HCEC 1CT (cell line): ENCODE data around the gene LEMD2.
"Not testable (repeated sequence)": the region's sequence is repeated elsewhere in the genome, so short reads cannot be mapped to it uniquely, and the experiment has no call there.

Experiments used
- DNase-seq: peaks from one replicate; pipeline ENCODE4 v3.0.0-alpha.2; 2017

The LEMD2 gene

DNA sequence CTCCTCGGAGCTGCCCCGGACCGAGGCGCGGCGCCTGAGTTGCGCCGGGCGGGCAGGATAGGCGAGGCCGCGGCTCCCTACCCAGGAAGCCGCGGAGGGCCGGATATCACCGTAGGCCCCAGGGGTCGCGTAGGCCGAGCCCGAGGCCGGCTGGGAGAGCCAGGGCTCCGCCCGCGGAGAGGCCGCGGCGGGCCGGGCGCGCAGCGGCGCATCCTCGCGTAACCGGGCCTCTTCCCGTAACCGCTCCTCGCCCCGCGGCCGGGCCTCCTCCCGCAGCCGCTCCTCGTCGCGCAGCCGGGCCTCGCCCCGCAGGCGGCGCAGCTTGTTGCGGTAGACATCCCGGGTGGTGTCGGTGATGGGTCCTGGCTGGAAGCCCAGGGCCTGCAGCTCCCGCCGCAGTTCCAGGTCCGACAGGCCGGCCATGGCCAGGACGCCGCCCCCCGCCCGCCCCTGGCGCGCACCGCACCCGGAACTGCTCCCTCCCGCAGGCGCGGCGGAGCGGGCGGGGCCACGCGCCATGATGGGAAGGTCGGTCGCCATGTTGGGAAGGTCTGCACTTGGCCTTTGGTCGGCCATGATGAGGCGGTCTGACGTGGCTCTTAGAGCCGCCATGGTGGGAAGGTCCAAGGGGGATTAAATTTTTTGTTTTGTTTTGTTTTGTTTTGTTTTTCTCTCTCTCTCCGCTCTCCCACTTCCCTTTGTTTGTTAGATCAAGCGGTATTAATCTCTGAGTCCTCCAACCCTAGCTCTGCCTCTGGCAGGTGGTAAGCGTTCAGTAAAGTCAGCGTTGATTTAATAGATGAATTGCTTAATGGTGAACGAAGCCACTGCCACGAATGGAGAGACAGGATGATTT, at the start of gene LEMD2:
Gene LEMD2 (minus strand): TSS at position 437 of the 856 bp plus-strand sequence. CDS start 14 bp downstream, at position 423.
- peak; percentile 94 for DNase-seq

DNA sequence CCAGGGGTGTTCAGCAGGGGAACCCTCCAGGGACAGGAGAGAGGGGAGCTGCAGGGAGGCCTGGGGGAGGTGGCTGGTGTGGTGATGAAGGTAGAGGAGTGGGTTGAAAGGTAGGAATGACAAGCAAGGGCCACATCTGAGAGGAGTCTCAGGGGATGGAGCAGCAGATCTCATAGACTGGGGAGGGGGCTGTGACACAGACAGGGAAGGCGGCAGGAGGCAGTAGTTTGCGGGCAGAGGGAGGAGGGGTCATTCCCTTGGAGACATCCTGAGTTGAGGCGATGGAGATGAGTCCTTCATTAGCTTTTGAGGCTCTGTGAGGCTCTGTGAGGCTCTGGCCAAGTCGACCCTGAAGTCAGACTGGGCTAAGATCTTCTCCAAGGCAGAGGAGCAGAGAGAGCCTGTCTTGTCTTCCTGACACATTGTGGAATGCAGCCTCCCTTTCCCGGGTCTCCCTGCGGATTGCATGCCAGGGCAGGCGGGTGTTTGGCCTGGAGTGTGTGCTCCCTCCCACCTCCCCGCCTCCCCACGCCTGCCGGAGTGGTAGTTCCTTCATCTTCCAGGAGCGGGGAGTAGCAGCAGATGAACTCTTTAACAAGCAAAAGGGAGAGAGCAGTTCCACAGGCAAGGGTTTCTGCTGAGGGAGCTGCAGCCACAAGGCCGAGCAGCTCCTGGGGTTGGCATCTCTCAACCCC, 49.2 kb upstream of the LEMD2 start:
- no peak for DNase-seq

- DNase-seq, result no peak
Measured at GRCh38 chr6:33836806-33837469, 48.0 kb upstream of the LEMD2 start.

GRCh38 chr6:33834401-33835392, 45.8 kb upstream of the LEMD2 start:
- no peak for DNase-seq

DNA sequence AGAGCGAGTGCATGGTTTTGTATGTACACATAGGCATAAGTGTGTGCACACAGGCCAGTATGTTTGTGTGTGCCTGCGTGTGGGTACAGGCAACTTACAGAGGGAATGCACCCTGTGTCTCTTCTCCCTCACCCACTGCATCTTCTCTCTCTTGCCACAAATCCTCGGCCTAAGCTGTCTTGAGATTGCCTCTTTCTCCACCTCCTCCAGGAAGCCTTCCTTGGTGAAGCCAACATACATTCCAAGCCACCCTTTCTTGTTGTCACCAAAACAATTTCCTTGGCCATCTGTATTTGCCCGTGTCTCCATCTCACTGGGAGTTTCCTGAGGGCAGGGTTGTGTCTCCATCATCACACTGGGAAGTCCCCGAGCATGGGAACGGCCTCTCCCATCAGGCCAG, 44.7 kb upstream of the LEMD2 start:
- DNase-seq, result no peak

- not testable (repeated sequence) for DNase-seq
Measured at GRCh38 chr6:33832831-33833230, 43.9 kb upstream of the LEMD2 start.

DNA sequence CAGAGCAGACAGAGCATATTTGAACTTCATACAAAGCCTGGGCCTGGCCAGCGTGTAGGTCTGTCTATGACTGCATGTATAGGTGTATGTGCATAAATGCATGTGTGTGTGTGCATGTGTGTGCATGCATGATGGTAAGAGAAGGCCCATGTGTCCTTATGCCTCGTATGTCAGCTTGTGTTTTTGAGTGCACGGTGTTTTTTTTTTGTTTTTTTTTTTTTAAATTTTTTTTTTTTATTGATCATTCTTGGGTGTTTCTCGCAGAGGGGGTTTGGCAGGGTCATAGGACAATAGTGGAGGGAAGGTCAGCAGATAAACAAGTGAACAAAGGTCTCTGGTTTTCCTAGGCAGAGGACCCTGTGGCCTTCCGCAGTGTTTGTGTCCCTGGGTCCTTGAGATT, 42.8 kb upstream of the LEMD2 start:
- not testable (repeated sequence) for DNase-seq

GRCh38 chr6:33830635-33831240, 41.8 kb upstream of the LEMD2 start:
- DNase-seq, result no peak

DNA sequence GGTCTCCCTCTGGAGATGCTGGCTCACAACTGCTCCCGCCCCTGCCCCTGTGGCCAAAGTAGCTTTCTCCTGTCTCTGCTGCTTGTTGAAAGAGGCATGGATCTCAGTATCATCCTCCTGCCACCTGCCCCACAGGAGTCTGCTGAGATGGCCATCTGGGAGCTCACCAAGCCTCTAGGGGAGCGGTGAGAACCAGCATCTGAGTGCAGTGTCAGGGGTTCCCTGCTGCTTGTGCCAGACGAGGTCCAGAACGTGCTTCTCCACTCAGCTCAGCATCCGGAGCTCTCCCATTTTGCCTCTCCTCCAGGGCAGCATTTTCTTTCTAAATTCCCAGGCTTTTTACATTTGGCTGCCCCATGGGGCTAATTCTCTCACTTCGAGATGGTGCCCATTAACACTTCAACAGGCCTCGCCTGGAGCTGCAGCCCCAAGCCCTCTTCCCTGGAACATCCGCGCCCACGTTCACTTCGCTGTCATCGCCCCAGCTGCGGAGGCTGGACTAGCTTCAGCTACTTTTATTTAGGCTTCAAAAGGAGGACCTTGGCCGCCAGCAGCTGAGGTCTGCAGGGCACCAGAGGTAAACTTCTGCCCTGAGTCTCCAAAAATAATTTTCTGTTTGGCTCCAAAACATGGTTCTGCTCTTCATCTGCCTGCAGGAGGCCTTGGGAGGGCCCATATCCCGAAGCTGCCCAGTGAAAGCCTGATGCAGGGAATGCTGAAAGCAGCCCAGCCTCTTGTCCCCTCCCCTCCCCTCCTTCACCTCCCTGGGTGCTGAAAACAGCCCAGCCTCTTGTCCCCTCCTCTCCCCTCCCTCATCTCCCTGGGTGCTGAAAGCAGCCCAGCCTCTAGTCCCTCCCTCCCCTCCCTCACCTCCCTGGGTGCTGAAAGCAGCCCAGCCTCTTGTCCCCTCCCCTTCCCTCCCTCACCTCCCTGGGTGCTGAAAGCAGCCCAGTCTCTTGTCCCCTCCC, 40.1 kb upstream of the LEMD2 start:
- DNase-seq, result no peak

DNA sequence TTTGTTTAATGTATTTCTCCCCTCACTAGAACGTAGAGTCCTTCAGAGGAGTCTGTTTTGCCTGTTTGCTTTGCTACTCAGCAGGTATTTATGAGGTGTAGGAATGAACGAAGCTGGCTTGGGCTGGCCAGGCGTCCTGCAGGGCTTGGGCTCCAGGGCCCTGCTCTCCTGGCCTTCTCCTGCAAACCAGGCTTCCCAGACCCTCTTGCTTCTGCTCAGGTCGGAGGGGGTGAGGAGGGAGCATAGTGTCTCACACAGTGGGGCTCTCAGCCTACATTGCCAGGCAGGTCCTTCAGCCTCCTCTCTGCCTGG, 39.5 kb upstream of the LEMD2 start:
- no peak for DNase-seq

- DNase-seq, result no peak
Measured at GRCh38 chr6:33827546-33828451, 38.9 kb upstream of the LEMD2 start.

DNA sequence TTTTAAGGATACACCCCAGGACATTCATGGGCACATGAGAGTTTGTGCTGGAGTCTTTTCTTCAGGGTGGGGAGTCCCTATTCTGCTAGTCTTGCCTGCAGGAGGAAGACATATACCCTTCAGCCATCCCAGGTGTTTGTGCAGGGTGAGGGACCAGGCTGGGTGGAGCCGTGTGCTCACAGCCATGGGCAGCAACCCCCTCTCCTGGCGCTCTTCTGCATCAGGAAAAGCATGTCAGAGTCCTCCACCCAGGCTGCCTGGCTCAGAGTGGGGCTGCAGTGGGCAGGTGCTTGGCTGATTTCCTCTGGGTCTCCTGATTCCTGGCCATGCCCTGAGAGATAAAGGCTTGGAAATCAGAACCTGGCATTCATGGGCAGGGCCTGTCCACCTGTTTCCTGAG, 37.6 kb upstream of the LEMD2 start:
- no peak for DNase-seq

- peak; percentile 49 for DNase-seq
Measured at GRCh38 chr6:33824461-33825154, 35.7 kb upstream of the LEMD2 start.

DNA sequence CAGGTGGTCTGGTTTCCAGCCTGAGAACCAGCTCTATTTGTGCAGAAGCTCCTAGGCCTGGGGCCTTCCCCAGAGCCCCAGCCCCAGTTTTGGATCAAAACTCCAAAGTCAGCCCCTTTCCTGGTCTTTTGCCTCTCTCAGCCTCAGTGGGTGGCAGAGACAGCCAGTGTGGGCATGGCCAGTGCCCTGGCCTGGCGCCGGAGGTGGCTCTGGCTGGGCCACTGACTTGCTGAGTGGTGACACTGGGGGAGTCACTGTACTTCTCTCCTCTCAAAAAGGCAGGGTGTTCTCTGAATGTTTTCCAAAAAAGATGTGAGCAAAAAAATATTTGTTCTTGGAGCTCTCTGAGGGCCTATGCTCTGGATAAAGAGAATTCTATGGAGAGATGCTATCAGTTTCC, 34.9 kb upstream of the LEMD2 start:
- no peak for DNase-seq

DNA sequence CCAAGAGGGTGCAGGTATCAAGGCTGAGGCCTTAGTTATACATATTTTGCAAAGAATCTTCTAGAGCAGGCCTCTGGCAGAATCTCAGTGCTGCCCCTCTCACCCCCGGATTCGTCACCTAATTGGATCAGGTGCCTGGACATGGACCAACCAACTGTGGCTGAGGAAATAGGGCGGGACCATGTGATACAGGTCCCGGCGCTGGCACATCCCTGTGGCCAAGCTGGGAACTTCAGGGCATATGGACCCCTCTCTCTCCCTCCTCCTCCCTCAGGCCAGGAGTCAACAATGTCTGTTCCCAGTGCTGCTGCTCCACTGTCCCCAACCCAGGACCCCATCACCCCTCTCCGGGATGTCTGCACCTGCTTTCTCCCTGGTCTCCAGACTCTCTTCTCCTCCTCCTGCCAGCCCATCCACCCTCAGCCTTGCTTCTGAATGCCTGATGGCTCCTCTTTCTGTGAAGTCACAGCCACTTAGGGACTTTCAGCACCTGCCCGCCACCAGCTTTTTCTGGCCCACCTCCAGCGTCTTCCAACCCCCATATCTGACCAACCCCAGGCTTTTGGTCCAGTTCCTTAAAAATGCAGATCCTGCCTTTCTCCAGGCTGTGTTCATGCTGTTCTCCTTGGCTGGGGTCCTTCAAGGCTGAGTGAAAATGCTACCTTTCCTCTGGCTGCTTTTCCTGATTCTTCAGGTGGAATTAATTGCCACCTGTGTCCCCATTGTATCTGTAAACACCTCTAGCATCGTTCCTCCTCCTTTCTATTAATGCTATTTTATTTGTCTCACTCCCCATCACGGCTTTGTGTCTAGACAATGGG, 33.9 kb upstream of the LEMD2 start:
- peak; percentile 15 for DNase-seq

DNA sequence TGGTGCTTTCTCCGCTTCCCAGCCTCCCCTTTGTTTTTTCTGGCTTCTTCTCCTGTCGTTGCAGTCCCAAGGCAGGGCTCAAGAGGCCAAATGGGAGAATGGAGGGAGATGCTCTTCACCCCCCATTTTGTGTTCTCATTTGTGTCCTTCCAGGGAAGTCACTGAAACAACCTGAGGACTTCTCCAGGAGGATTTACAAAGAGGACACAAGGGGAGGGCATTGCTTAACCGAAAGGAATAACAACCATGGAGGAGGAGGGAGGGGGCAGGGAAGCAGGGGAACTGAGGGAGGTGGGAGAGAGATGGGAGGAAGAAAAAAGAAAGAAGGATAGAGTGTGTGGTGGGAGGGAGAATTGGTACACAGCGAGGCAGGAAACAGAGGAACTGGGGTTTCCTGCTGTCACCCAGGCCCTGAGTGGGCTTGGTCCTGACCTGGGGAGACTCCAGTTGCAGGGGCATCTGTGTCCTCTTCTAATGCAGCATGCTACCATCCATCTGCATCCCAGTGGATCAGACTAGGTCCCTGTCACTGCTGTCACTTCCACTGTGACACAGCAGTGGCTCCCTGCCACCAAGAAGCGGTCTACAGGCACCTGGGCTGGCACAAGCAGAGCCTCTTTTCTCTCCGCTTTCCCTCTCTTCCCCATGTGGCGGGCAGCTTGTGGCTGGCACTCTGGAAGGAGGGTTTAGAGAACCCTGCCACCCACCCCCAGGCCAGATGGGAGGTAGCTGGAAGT, 32.0 kb upstream of the LEMD2 start:
- DNase-seq, result no peak

- DNase-seq, result no peak
Measured at GRCh38 chr6:33820243-33820642, 31.3 kb upstream of the LEMD2 start.

DNA sequence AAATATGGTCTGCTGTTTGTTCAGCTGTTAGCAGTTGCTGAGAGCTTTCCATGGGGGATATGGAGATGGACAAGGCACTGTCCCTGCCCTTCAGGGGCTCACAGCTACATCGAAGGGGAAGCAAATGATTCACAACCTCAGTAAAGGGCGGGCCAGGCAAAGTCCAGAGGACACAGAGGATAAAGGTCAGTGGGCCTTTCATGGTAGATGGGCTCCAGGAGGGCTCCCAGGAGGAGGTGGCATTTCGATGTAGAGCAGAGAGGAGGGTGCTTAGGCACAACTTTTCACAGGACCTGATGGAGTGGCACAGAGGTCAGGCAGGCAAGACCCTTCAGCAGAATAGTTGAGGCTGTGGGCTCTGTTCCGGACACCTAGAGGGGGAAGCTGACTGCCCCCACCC, 30.1 kb upstream of the LEMD2 start:
- no peak for DNase-seq
